GM18505 (cell line): ENCODE data around the gene HES5.
"Not testable (repeated sequence)": the region's sequence is repeated elsewhere in the genome, so short reads cannot be mapped to it uniquely, and the experiment has no call there.

Source experiments
- ATAC-seq: cut with Tn5 transposase; IDR thresholded peaks from one replicate; pipeline ENCODE4 v1.9.1; 2021; ENCODE audit not compliant: unreplicated experiment
- POLR2A ChIP-seq: IDR thresholded peaks from 4 replicates; pipeline ENCODE4 v1.6.1; 2011; ENCODE audit warnings: borderline replicate concordance; ENCODE audit not compliant: insufficient read depth, insufficient read length; ENCODE audit errors: extremely low read depth

Gene HES5, protein sequence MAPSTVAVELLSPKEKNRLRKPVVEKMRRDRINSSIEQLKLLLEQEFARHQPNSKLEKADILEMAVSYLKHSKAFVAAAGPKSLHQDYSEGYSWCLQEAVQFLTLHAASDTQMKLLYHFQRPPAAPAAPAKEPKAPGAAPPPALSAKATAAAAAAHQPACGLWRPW

DNA sequence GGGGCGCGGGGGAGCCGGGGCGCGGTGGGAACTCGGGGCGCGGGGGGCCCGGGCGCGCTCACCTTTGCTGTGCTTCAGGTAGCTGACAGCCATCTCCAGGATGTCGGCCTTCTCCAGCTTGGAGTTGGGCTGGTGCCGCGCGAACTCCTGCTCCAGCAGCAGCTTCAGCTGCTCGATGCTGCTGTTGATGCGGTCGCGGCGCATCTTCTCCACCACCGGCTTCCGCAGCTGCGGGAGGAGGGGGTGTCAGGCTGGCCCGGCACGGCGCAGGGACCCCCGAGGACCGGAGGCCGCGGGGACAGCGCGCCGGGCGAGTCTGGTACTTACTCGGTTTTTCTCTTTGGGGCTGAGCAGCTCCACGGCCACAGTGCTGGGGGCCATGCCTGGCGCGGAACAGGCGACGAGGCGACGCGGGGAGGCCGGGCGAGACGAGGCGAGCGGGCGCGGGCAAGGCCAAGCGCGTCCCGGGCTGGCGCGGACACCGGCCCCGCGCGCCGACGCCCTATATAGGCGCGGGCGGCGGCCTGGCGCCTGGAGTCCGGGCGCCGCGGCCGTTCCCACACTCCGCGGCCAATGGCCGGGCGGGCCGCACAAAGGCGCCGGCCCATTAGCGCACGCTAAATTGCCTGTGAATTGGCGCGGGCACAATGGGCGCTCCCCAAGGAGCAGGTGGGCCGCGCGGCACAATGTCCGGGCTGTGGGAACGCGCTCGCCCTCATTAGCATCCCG lies at the start of gene HES5:
Gene HES5 (minus strand): TSS at position 480 of the 729 bp plus-strand sequence. CDS start 99 bp downstream, at position 381.
- TF ChIP-seq POLR2A, result no peak
- ATAC-seq, result no peak

DNA sequence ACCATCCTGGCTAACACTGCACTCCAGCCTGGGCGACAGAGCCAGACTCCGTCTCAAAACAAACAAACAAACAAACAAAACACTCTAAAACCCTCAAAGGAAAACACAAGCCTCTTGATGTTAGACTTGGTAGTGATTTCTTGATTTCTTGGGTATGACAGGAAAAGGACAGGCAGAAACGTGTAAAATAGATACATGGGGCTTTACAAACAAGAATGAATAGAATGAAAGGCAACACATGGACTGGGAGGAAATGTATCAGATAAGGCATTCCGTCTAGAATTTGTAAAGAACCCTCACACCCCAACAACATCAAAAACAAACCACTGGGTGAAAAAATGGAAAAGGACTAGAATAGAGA lies 48.7 kb upstream of the HES5 start:
- ATAC-seq, result no peak

DNA sequence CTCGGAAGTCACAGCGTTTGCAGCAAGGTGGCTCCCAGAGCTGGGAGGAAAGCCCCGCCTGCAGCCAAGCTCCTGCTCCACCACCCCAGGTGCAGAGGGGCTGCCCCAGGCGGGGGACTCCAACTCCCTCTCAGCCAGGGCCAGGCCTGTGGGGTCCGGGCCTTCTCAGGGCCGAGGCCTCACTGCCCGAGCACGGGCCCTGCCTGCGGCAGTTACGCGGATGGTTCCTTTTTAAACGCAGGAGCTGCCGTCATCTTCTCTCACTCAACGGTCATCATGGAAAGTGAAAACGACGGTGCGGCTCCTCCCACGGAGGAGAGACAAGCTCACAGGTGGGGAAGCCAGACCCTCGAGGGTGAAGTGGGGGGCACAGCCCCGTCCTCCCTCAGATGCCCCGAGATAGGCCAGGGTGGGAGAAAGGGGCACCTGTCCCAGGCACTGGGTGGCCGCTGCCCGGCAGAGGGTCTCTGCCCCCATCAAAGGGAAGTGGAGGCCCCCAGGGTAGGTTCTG lies 47.6 kb upstream of the HES5 start:
- TF ChIP-seq POLR2A, result peak; percentile 67
- ATAC-seq, result peak; percentile 35

More for the DNA sequence above, 48.7 kb upstream of the HES5 start:
- TF ChIP-seq POLR2A, result no peak

DNA sequence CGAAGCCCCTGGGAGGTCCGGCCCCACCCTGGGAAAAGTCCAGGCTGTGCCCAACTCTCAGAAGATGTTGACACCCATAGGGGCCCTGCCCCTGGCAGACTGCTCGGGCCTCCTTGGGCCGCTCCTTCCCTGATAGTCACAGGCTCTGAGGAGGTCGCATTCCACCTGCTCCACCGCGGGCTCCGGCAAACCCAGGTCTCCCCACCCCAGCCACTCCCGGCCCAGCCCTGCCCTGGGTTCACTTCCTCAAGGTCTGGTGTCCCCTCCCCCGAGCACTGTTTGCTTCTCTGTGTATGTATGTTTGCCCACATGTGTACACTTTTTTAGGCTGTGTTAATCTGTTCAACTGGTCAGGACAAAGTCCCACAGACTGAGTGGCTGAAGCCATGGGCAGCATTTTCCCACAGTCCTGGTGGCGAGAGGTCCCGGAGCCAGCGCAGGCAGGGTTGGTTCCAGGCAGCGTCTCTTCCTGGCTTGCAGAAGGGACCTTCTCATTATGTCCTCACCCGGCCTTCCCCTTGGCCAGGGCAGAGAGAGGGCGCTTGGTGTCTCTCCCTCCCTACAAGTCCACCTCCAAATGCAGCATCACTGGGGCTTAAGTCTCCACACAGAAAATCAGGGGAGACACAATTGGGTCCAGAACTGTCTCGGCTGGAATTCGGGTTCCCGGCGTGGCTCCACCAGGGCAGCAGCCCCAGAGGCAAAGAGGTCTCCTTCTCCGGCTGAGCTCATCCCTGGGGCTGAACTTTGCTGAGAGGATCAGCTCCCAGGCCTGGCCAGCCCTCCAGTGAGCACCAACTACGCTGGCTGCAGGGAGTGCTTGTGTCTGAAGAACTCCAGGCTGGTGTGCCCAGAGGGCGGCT lies 46.0 kb upstream of the HES5 start:
- ATAC-seq, result peak; percentile 5
- TF ChIP-seq POLR2A, result no peak

DNA sequence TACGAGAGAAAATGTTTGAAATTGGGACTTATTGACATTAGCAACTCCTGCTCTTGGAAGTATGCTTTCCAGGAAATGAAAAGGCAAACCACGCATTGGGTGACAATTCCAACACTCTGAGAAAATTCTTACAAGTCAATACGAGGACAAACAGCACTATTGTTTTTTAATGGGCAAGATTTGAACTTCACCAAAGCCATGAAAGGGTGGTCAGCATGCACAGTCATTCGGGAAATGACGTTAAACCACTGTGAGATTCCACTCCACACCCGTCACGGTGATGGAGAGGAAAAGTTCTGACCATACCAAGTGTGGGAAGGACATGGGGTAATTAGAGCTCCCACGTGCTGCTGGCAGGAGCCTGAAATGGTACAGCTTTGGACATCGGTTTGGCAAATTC lies 44.3 kb upstream of the HES5 start:
- ATAC-seq, result no peak
- no peak for TF ChIP-seq POLR2A

DNA sequence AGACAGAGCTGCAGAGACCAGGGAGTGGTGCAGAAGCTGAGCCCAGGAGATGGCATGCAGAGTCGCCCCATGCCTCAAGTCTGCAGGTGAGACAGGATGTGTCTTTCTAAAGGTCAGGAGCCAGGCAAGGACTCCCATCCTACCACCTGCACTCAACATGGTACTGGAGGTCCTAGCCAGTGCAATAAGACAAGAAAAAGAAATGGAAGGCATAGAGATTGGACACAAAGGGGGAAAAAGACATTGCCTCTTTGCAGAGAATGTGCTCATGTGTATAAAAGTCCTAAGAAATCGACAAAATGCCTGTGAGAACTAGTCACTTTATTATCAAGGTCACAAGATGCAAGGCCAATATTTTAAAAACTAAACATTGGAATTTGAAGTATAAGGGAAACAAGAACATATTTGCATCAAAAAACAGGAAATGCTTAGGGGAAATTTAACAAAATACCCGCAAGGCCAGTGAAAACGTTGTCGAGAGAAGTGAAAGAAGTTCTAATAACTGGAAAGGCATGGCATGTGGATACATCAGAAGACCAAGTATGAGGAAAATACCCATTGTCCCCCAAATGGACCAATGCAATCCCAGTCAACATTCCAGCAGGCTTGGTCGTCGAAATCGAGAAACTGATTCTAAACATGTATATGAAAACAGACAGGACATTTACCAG lies 43.3 kb upstream of the HES5 start:
- no peak for ATAC-seq
- no peak for TF ChIP-seq POLR2A

DNA sequence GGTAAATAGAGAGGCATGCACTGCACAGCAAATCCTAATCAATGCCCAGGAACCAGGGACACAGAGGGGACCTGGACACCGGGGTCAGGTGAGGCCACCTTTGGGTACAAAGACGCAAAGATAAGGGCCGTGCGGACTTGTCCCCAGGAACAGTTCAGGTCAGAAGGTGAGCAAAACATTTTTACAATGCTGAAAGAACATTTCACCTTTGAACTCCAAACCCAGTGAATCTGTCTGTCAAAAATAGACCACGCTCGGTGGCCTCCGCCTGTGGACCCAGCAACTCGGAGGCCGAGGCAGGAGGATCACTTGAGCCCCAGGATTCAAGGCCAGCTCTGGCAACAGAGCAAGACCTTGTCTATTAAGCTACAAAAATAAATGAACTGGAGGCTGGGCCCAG lies 41.3 kb upstream of the HES5 start:
- no peak for TF ChIP-seq POLR2A
- ATAC-seq, result no peak

DNA sequence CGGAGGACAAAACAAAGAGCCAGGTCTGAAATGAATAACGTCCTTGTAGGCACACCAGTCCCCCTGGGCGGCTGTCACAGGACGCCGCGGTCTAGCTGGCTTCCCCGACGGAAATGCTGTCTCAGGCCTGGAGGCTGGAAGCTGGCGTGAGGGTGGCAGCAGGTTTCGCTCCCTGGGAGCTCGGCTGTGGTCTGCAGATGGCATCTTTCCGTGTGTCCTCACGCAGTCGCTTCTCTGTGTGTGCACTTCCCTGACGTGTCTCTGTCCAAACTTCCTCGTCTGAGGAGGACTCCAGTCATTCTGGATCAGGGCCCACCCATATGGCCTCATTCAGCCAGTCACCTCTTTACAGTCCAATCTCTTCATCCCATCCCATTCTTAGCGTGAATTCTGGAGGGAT lies 40.3 kb upstream of the HES5 start:
- TF ChIP-seq POLR2A, result no peak
- no peak for ATAC-seq

DNA sequence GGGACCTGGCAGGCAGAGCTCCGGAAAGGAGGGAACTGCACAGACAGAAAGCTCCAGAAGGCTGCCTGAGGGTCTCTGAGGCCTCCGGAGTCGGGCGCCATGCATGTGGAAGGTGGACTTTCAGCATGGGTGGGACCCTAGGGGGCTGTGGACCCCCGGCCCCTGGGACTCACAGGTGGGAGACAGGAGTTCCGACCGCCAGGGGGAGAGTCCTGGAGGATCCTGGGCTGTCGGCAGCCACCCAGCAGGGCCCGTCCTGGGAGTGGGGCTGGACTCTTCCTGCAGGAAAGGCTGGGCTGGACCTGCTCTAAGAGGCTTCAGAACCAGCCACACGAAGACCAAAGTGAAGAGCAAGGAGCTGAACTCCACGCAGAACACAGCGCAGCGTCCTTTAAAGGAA lies 39.6 kb upstream of the HES5 start:
- ATAC-seq, result not testable (repeated sequence)

DNA sequence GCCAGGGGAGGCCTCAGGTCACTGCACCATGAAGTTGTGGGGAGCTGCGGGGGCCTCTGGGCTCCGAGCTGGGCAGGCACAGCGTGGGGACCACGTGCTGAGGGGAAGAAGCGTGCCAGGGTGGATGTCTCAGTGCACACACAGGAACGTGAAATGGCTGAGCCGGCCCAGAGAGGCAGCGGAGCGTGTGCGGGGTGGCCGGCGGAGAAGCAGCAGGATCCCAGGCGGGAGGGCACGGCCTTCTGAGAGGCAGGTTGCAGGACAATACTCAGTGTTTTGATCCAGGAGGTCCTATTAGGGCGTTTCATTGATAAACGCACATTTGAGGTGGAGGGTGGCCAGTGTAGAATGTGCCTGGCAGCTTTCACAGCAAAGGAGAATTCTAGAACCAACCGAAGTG lies 39.0 kb upstream of the HES5 start:
- ATAC-seq, result no peak
- TF ChIP-seq POLR2A, result no peak

DNA sequence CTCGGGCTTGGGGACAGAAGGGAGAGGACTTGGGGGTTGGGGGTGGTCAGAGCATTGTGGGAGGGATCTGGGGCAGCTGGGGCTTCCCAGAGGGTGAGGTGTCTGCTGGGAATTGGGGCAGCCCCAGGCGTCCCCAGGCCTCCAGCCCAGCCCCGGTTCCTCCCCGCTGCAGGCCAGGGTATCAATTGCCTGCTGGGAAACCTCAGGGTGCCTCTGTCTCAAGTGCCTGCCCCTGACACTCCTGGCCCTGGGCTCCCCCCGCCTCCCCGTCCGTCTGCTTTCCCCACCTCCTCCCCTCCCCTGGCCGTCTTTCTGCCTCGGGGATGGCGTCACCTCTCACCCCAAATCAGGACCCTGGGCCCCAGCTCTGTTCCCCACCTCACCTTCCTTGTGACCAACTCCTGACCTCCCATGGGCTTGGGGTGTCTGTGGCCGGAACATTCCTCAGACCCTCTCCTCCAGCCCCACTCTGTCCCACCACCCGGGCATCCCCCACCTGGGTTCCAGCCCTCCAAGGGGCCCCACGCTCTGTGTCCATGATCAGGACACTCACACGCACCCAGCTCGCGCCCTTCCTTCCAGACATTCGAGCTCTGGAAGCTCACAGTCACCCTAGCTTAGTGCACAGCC lies 38.2 kb upstream of the HES5 start:
- ATAC-seq, result not testable (repeated sequence)

DNA sequence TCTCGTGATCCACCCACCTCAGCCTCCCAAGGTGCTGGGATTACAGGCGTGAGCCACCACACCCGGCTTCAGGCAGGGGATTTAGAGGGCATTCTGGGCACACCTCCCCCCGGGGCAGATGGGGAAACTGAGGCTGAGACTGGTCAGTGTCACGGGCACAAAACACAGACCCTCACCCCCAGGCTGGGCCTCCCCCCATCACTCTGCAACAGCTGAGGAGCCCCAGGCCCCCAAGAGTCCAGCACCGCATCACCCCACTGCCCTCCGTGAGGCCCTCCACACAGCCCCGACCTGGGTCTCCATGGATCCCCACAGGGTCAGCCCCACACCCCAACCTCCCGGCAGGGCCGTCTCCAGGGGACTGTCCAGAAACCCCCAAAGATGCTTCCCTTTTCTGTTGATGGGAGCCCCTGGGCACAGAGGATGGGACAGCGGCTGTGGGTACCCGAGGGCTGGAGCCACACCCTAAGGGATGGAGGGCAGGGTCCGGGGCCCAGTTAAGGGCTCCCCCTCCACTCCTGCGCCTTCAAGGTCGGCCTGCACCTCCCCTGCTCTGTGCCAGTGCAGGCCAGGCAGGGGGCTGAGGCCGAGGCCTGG lies 37.1 kb upstream of the HES5 start:
- TF ChIP-seq POLR2A, result no peak
- no peak for ATAC-seq

DNA sequence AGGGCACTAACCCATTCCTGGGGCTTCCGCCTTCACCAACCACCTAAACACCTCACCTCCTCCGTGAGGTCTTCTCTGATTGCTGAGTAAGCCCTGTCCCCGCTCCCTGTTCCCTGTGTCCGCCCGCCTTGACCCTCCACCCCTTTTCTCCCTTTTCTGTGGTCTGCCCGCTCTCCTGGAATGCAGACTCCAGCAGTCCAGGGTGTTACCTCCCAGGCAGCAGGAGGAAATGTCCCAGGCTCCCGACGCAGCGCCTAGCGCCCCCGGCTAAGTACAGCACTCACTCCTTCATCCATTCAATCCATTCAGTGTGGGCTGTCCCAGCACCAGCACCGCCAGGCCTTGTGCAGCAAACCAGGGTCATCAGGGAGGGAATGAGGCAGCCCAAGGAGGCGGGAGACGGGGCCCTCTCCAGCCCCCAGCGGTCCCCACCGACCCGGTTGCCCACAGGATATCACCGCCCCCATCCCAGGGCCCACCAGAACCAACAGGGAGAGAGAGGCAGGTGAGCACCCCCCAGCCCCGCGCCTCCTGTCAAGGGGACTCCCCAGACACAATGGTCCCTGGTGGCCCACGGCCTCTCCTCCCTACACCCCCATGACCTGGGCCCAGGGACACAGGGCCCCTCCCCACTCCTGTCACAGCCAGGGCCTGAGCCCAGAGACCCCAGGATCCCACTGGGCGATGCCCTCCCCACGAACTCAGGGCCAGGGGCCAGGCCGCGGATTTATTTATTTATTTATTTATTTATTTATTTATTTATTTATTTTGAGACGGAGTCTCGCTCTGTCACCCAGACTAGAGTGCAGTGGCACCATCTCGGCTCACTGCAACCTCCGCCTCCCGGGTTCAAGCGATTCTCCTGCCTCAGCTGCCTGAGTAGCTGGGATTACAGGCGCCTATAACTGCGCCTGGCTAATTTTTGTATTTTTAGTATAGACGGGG lies 36.3 kb upstream of the HES5 start:
- no peak for ATAC-seq
- TF ChIP-seq POLR2A, result no peak
